ENCODE results near the gene ADAM11. TPM values are rescaled to one million over a fixed set of nuclear protein-coding genes. Genes with fewer than 3 reads are reported as not detected.

The ADAM11 gene
- total and polyA plus RNA-seq, 2 donors from 2014 or later = 0.24 to 0.28 TPM

GRCh38 chr17:44775136-44775837 lies 16.5 kb downstream of the ADAM11 start:
- peak overlapping the region; percentile 21 to 67 (median 50) for H3K4me3 ChIP-seq (ENCODE audit: low read length in 3 of 3)
- FAIRE-seq (peak; percentile 61), DNase-seq (peak in 4 of 5 donors; percentile 99)
- no peaks in the 10 kb centered on the region for H3K27me3 ChIP-seq (ENCODE audit: control insufficient read depth, insufficient read depth, low read length)
- H3K9ac ChIP-seq (ENCODE audit: low read length in 3 of 3) = peak overlapping the region in 1 of 3 donors; percentile 22
- intact Hi-C loops (cut with DNase I) = loop anchor here (5.0 kb wide), 1 partner anchor 97 kb away; no protein-coding TSS in a partner anchor
- no peaks in the 10 kb centered on the region for H3K36me3 ChIP-seq (ENCODE audit: control insufficient read depth in 2 of 3, insufficient read depth in 3 of 3, low read length in 3 of 3)
- H3K27ac ChIP-seq (ENCODE audit: low read depth in 2 of 2, low read length in 2 of 2) = no peak overlapping the region
- H3K4me1 ChIP-seq (ENCODE audit: control insufficient read depth in 2 of 3, insufficient read depth in 2 of 3, low read depth in 1 of 3, low read length in 3 of 3) = peaks cover 0 to 19% (median 0%) of the 10 kb centered on the region in 3 donors
- no peak for TF ChIP-seq CTCF (IDR thresholded peaks at IDR 0.05; ENCODE audit: borderline replicate concordance, extremely low read depth, insufficient read depth)
- no peaks in the 10 kb centered on the region for H3K9me3 ChIP-seq (ENCODE audit: control insufficient read depth in 2 of 3, insufficient read depth in 1 of 3, low read length in 3 of 3)

- TF ChIP-seq CTCF (IDR thresholded peaks at IDR 0.05; ENCODE audit: borderline replicate concordance, extremely low read depth, insufficient read depth) = no peak
- DNase-seq = peak in 1 of 5 donors; percentile 98
- Histone ChIP-seq H3K9me3 (ENCODE audit: control insufficient read depth in 2 of 3, insufficient read depth in 1 of 3, low read length in 3 of 3) (no peaks in the 10 kb centered on the region), H3K4me3 (ENCODE audit: low read length in 3 of 3) (peak overlapping the region; percentile 1 to 67 (median 45)), H3K9ac (ENCODE audit: low read length in 3 of 3) (peak overlapping the region in 2 of 3 donors; percentile 16 to 30), H3K36me3 (ENCODE audit: control insufficient read depth in 2 of 3, insufficient read depth in 3 of 3, low read length in 3 of 3) (no peaks in the 10 kb centered on the region), H3K27ac (ENCODE audit: low read depth in 2 of 2, low read length in 2 of 2) (no peak overlapping the region), H3K4me1 (ENCODE audit: control insufficient read depth in 2 of 3, insufficient read depth in 2 of 3, low read depth in 1 of 3, low read length in 3 of 3) (peaks cover 0 to 19% (median 0%) of the 10 kb centered on the region in 3 donors), H3K27me3 (ENCODE audit: control insufficient read depth, insufficient read depth, low read length) (no peaks in the 10 kb centered on the region)
- intact Hi-C loops (cut with DNase I) = loop anchor here (5.0 kb wide), 1 partner anchor 96 kb away; no protein-coding TSS in a partner anchor
- no peak for FAIRE-seq
Observed at GRCh38 chr17:44775838-44776621, 17.2 kb downstream of the ADAM11 start.

DNA sequence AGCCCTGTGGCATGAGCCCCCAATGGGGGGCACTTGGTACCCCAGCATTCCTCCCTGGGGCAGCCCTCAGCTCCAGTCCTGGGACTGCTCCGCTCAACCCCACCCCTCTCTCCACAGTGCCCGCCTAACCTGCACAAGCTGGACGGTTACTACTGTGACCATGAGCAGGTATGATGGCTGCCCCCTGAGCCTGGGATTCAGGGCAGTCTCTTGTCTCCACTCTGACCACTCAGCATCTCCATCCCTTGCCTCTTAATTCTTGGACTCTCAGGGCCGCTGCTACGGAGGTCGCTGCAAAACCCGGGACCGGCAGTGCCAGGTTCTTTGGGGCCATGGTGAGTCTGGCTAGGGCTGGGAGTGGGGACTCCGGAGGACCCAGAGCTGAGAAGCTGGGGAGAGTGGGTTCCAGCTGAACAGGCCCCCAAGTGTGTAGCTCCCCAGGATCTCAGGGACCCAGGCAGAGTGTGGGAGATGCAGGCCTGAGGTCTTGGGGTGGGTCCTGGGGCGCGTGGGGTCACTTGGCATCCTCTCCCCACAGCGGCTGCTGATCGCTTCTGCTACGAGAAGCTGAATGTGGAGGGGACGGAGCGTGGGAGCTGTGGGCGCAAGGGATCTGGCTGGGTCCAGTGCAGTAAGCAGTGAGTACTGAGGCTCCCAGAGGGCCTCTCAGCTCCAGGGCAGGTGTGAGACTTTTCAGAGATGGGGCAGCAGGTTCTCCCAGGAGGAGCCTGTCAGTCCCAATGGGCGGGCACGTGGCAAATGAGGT lies 18.0 kb downstream of the ADAM11 start:
- FAIRE-seq = no peak

More for the DNA sequence above, 18.0 kb downstream of the ADAM11 start:
- H3K27ac ChIP-seq (ENCODE audit: low read depth in 2 of 2, low read length in 2 of 2) = no peak overlapping the region
- no peak overlapping the region for H3K9ac ChIP-seq (ENCODE audit: low read length in 3 of 3)
- intact Hi-C loops (cut with DNase I) = loop anchor here (5.0 kb wide), 1 partner anchor 95 kb away; no protein-coding TSS in a partner anchor
- no peaks in the 10 kb centered on the region for H3K9me3 ChIP-seq (ENCODE audit: control insufficient read depth in 2 of 3, insufficient read depth in 1 of 3, low read length in 3 of 3)
- TF ChIP-seq CTCF (IDR thresholded peaks at IDR 0.05; ENCODE audit: borderline replicate concordance, extremely low read depth, insufficient read depth) = no peak
- no peaks in the 10 kb centered on the region for H3K36me3 ChIP-seq (ENCODE audit: control insufficient read depth in 2 of 3, insufficient read depth in 3 of 3, low read length in 3 of 3)
- H3K4me1 ChIP-seq (ENCODE audit: control insufficient read depth in 2 of 3, insufficient read depth in 2 of 3, low read depth in 1 of 3, low read length in 3 of 3) = peaks cover 0 to 19% (median 0%) of the 10 kb centered on the region in 3 donors
- peak in 1 of 5 donors; percentile 65 for DNase-seq
- no peak overlapping the region for H3K4me3 ChIP-seq (ENCODE audit: low read length in 3 of 3)
- H3K27me3 ChIP-seq (ENCODE audit: control insufficient read depth, insufficient read depth, low read length) = no peaks in the 10 kb centered on the region

Measured in kidney (tissue), 14 donors.